HL-60 (cell line): ENCODE results near the gene TMEM108.

ENCODE experiments used
- GABPA ChIP-seq: IDR thresholded peaks from 2 replicates; pipeline ENCODE4 v1.6.1; 2012; ENCODE audit warnings: low read depth
- POLR2AphosphoS5 ChIP-seq: IDR thresholded peaks from 2 replicates; pipeline ENCODE4 v1.6.1; 2012; ENCODE audit warnings: low read depth
- TF ChIP-seq, protein P1 (sequence below): IDR thresholded peaks from 2 replicates; pipeline ENCODE4 v1.6.1; 2012; ENCODE audit warnings: low read depth; ENCODE audit not compliant: insufficient replicate concordance
- TF ChIP-seq, protein P2 (sequence below): IDR thresholded peaks from one replicate; pipeline ENCODE4 v1.5.1; 2011; ENCODE audit warnings: low read length, control low read depth, inconsistent platforms; ENCODE audit not compliant: insufficient read depth

DNA sequence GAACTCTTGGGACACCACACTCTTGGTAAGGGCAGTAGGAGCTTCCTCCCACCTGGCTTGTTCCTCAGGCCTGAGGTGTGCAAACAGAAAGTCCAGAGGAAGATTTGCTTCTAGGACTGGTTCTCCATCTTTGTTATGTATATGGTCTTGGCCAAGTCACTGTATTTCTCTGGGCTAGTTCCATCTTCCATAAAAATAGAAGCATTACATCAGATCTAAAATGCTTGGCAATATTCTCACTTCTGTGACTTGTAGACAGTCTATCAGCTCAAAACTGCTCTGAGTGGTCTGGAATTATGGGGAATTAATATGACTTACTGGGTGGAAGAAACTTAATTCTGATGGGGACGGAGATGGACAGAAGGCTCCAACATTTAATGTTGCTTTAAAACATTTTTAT is 55.2 kb downstream of the TMEM108 start:
- TF ChIP-seq POLR2AphosphoS5 (no peak), GABPA (no peak)
- TF ChIP-seq, protein P1, sequence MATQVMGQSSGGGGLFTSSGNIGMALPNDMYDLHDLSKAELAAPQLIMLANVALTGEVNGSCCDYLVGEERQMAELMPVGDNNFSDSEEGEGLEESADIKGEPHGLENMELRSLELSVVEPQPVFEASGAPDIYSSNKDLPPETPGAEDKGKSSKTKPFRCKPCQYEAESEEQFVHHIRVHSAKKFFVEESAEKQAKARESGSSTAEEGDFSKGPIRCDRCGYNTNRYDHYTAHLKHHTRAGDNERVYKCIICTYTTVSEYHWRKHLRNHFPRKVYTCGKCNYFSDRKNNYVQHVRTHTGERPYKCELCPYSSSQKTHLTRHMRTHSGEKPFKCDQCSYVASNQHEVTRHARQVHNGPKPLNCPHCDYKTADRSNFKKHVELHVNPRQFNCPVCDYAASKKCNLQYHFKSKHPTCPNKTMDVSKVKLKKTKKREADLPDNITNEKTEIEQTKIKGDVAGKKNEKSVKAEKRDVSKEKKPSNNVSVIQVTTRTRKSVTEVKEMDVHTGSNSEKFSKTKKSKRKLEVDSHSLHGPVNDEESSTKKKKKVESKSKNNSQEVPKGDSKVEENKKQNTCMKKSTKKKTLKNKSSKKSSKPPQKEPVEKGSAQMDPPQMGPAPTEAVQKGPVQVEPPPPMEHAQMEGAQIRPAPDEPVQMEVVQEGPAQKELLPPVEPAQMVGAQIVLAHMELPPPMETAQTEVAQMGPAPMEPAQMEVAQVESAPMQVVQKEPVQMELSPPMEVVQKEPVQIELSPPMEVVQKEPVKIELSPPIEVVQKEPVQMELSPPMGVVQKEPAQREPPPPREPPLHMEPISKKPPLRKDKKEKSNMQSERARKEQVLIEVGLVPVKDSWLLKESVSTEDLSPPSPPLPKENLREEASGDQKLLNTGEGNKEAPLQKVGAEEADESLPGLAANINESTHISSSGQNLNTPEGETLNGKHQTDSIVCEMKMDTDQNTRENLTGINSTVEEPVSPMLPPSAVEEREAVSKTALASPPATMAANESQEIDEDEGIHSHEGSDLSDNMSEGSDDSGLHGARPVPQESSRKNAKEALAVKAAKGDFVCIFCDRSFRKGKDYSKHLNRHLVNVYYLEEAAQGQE = no peak
- TF ChIP-seq, protein P2, sequence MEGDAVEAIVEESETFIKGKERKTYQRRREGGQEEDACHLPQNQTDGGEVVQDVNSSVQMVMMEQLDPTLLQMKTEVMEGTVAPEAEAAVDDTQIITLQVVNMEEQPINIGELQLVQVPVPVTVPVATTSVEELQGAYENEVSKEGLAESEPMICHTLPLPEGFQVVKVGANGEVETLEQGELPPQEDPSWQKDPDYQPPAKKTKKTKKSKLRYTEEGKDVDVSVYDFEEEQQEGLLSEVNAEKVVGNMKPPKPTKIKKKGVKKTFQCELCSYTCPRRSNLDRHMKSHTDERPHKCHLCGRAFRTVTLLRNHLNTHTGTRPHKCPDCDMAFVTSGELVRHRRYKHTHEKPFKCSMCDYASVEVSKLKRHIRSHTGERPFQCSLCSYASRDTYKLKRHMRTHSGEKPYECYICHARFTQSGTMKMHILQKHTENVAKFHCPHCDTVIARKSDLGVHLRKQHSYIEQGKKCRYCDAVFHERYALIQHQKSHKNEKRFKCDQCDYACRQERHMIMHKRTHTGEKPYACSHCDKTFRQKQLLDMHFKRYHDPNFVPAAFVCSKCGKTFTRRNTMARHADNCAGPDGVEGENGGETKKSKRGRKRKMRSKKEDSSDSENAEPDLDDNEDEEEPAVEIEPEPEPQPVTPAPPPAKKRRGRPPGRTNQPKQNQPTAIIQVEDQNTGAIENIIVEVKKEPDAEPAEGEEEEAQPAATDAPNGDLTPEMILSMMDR = no peak
